Right hindlimb (tissue), 1 donor: ENCODE measurements around the gene CCL4L2.
"Not testable (repeated sequence)": the region's sequence is repeated elsewhere in the genome, so short reads cannot be mapped to it uniquely, and the experiment has no call there.

Experiments
- DNase-seq: peaks from one replicate; pipeline ENCODE4 v3.0.0-alpha.2; 2018

CCL4L2 gene

GRCh38 chr17:36210439-36211211 is at the start of gene CCL4L2:
CCL4L2 (plus strand) TSS chr17:36211063.
- DNase-seq, result not testable (repeated sequence)

- not testable (repeated sequence) for DNase-seq
Observed at GRCh38 chr17:36168836-36169235, 42.0 kb upstream of the CCL4L2 start.

- not testable (repeated sequence) for DNase-seq
Observed at GRCh38 chr17:36176536-36176935, 34.3 kb upstream of the CCL4L2 start, which contains the start of gene TBC1D3B. TBC1D3B (minus strand) TSS chr17:36176636; CDS start chr17:36175050, 1,586 bp downstream.

- DNase-seq, result not testable (repeated sequence)
Observed at GRCh38 chr17:36181446-36182175, 29.3 kb upstream of the CCL4L2 start.

- DNase-seq, result peak; percentile 48
Observed at GRCh38 chr17:36182176-36183000, 28.5 kb upstream of the CCL4L2 start.

- peak; percentile 81 for DNase-seq
Observed at GRCh38 chr17:36183001-36183971, 27.6 kb upstream of the CCL4L2 start.

- no peak for DNase-seq
Observed at GRCh38 chr17:36184023-36184765, 26.7 kb upstream of the CCL4L2 start.

GRCh38 chr17:36185416-36185815 is 25.4 kb upstream of the CCL4L2 start:
- no peak for DNase-seq

- not testable (repeated sequence) for DNase-seq
Observed at GRCh38 chr17:36186810-36187763, 23.8 kb upstream of the CCL4L2 start.

- not testable (repeated sequence) for DNase-seq
Observed at GRCh38 chr17:36187943-36188665, 22.8 kb upstream of the CCL4L2 start.

- peak; percentile 39 for DNase-seq
Observed at GRCh38 chr17:36188891-36189306, 22.0 kb upstream of the CCL4L2 start.

- not testable (repeated sequence) for DNase-seq
Observed at GRCh38 chr17:36189993-36190392, 20.9 kb upstream of the CCL4L2 start.

- DNase-seq, result not testable (repeated sequence)
Observed at GRCh38 chr17:36190549-36191330, 20.1 kb upstream of the CCL4L2 start.

GRCh38 chr17:36193216-36193775 is 17.6 kb upstream of the CCL4L2 start:
- DNase-seq, result no peak

GRCh38 chr17:36194147-36194831 is 16.6 kb upstream of the CCL4L2 start:
- DNase-seq, result not testable (repeated sequence)

- not testable (repeated sequence) for DNase-seq
Observed at GRCh38 chr17:36194832-36195433, 15.9 kb upstream of the CCL4L2 start.
